Ishikawa (cell line): ENCODE results near the gene TET1.
A peak's percentile ranks its signal among the peaks of the same experiment; 100 is the strongest.

Source experiments
- CREB1 ChIP-seq: IDR thresholded peaks from 2 replicates; pipeline ENCODE4 v1.6.1; 2012; ENCODE audit warnings: low read depth
- EGR1 ChIP-seq: IDR thresholded peaks from 2 replicates; pipeline ENCODE4 v1.6.1; 2012
- MAX ChIP-seq: IDR thresholded peaks from 2 replicates; pipeline ENCODE4 v1.6.1; 2012
- NFIC ChIP-seq: IDR thresholded peaks from 2 replicates; pipeline ENCODE4 v1.6.1; 2012
- RAD21 ChIP-seq: IDR thresholded peaks from 2 replicates; pipeline ENCODE4 v1.6.1; 2012; ENCODE audit warnings: low read depth
- REST ChIP-seq: IDR thresholded peaks from 2 replicates; pipeline ENCODE4 v1.6.1; 2012; ENCODE audit warnings: low read depth, mild to moderate bottlenecking
- TAF1 ChIP-seq: IDR thresholded peaks from 2 replicates; pipeline ENCODE4 v1.6.1; 2012; ENCODE audit warnings: low read depth, mild to moderate bottlenecking

- no peak for TF ChIP-seq RAD21
- no peak for TF ChIP-seq CREB1
- peak; percentile 68 for TF ChIP-seq NFIC
- TF ChIP-seq TAF1 = no peak
- no peak for TF ChIP-seq EGR1
- no peak for TF ChIP-seq MAX
- TF ChIP-seq REST = no peak; the same call in 1 of the 2 replicates
Observed at GRCh38 chr10:68628576-68629127, 68.5 kb downstream of the TET1 start.
